HG02938 (cell line): ENCODE results near the gene KIAA0040.

Experiments
- ATAC-seq: cut with Tn5 transposase; IDR thresholded peaks from one replicate; pipeline ENCODE4 v1.9.1; 2021; ENCODE audit warnings: mild to moderate bottlenecking, moderate library complexity; ENCODE audit not compliant: unreplicated experiment

The KIAA0040 gene

GRCh38 chr1:175203570-175204068 is 11.0 kb upstream of the KIAA0040 start:
- no peak for ATAC-seq

- no peak for ATAC-seq
Measured at GRCh38 chr1:175200678-175201521, 8.3 kb upstream of the KIAA0040 start.

- ATAC-seq: no peak
Measured at GRCh38 chr1:175198332-175198731, 5.8 kb upstream of the KIAA0040 start.

GRCh38 chr1:175197531-175197930 is 5.0 kb upstream of the KIAA0040 start:
- ATAC-seq: no peak

GRCh38 chr1:175195798-175196197 is 3.2 kb upstream of the KIAA0040 start:
- ATAC-seq: no peak

GRCh38 chr1:175195281-175195680 is 2.7 kb upstream of the KIAA0040 start:
- ATAC-seq: no peak

GRCh38 chr1:175193527-175193910 is 943 bp upstream of the KIAA0040 start:
- ATAC-seq: no peak

GRCh38 chr1:175192111-175192629 is 406 bp downstream of the KIAA0040 start:
- ATAC-seq: no peak

- no peak for ATAC-seq
Measured at GRCh38 chr1:175191659-175192058, 917 bp downstream of the KIAA0040 start.

- peak; percentile 67 for ATAC-seq
Measured at GRCh38 chr1:175188936-175189335, 3.6 kb downstream of the KIAA0040 start.

GRCh38 chr1:175186433-175187160 is 6.0 kb downstream of the KIAA0040 start:
- ATAC-seq: no peak

GRCh38 chr1:175185903-175186302 is 6.7 kb downstream of the KIAA0040 start:
- ATAC-seq: no peak

- ATAC-seq: no peak
Measured at GRCh38 chr1:175183586-175183985, 9.0 kb downstream of the KIAA0040 start.

- ATAC-seq: no peak
Measured at GRCh38 chr1:175182201-175182746, 10.3 kb downstream of the KIAA0040 start.

- no peak for ATAC-seq
Measured at GRCh38 chr1:175179837-175180590, 12.6 kb downstream of the KIAA0040 start.

GRCh38 chr1:175178456-175178855 is 14.1 kb downstream of the KIAA0040 start:
- ATAC-seq: no peak

GRCh38 chr1:175178056-175178455 is 14.5 kb downstream of the KIAA0040 start:
- no peak for ATAC-seq

GRCh38 chr1:175176246-175176645 is 16.3 kb downstream of the KIAA0040 start:
- no peak for ATAC-seq

- peak; percentile 93 for ATAC-seq
Measured at GRCh38 chr1:175174309-175175102, 18.1 kb downstream of the KIAA0040 start.

- no peak for ATAC-seq
Measured at GRCh38 chr1:175173531-175173930, 19.0 kb downstream of the KIAA0040 start.
